MM.1S (cell line): ENCODE results near the gene SAE1.

ENCODE experiments used
- CTCF ChIP-seq: fragments of 300-600 bp; sonication (generic); IDR thresholded peaks from 2 replicates; pipeline ENCODE4 v1.5.1; 2016; ENCODE audit warnings: antibody characterized with exemption, low read length, mixed read lengths
- EZH2 ChIP-seq: fragments of 300-600 bp; sonication (generic); optimal IDR thresholded peaks from 2 replicates; pipeline ENCODE3; 2017; ENCODE audit warnings: low read depth, mild to moderate bottlenecking, antibody characterized with exemption, low read length, mixed read lengths
- EZH2phosphoT487 ChIP-seq: fragments of 300-600 bp; sonication (generic); IDR thresholded peaks from 2 replicates; pipeline ENCODE4 v1.6.1; 2018; ENCODE audit warnings: antibody characterized with exemption, low read length

- no peak for TF ChIP-seq CTCF
- no peak for TF ChIP-seq EZH2
- no peak for TF ChIP-seq EZH2phosphoT487
Measured at GRCh38 chr19:47231215-47232054, 100.8 kb downstream of the SAE1 start.
